Measurements from ENCODE around the gene HOXB9.

The HOXB9 gene

DNA sequence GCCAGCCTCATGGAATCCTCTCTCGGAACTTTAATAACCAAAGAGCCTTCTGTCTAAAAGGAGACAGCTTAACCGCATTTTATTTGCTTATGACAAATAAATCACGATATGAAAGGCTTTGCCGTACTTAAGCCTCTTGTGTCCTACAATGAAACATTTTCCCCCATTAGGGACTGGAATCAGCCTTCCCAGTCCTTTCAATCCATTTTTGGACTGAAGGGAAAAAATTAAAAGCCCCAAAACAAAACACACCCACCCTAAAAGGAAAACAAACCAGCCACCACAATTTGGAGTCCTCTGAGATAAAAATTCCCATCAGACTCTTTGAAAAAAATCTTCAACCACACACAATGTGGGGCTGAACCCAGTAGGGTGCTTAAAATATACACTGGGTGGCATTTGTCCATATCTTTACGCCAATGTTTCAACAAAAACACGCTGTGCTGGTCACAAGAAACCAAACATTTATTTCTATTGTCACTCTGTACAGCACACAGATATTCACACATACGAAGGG is 51.0 kb downstream of the HOXB9 start:
- intact Hi-C loops (cut with DNase I; ENCODE audit: low total_unique reads), result no loop called here
- Histone ChIP-seq H3K36me3 (no peaks in the 10 kb centered on the region), H3K27me3 (peaks cover 8 to 27% of the 10 kb centered on the region in 2 donors), H3K4me3 (no peak overlapping the region), H3K4me1 (peaks cover 0 to 39% (median 18%) of the 10 kb centered on the region in 4 donors), H3K9me3 (no peaks in the 10 kb centered on the region), H3K27ac (peak overlapping the region in 1 of 2 donors; percentile 75)
- DNase-seq, result no peak
- TF ChIP-seq, protein P1, sequence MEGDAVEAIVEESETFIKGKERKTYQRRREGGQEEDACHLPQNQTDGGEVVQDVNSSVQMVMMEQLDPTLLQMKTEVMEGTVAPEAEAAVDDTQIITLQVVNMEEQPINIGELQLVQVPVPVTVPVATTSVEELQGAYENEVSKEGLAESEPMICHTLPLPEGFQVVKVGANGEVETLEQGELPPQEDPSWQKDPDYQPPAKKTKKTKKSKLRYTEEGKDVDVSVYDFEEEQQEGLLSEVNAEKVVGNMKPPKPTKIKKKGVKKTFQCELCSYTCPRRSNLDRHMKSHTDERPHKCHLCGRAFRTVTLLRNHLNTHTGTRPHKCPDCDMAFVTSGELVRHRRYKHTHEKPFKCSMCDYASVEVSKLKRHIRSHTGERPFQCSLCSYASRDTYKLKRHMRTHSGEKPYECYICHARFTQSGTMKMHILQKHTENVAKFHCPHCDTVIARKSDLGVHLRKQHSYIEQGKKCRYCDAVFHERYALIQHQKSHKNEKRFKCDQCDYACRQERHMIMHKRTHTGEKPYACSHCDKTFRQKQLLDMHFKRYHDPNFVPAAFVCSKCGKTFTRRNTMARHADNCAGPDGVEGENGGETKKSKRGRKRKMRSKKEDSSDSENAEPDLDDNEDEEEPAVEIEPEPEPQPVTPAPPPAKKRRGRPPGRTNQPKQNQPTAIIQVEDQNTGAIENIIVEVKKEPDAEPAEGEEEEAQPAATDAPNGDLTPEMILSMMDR (IDR thresholded peaks at IDR 0.05), result no peak

DNA sequence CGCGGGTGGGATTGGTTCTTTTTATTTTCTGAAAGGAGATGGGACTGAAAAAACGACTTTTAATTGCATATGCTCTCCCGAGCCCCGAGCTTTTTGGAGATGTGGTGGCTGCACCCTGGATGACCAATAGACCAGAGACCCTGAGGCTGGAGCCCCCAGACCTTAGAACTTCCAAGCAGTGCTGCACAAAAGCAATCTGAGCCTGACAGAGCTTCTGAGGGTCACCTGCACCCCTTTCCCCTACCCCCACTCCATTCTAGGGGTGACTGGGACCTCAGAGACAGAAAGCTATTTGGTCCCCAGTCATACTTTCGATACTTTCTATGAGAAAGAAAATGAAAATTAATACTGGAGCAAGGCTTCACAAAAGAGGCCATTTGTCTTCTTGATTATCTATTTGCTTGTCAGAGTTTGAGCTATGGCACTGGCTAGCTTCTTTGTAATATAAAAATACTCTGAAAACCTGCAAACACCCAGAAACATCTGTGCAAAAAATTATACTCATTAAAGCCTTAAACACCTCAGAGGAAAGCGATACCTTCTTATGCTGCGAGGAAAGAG is 51.6 kb downstream of the HOXB9 start:
- peak overlapping the region in 1 of 2 donors; percentile 75 for H3K27ac ChIP-seq
- no peak for DNase-seq
- peaks cover 8 to 23% of the 10 kb centered on the region in 2 donors for H3K27me3 ChIP-seq
- intact Hi-C loops (cut with DNase I; ENCODE audit: low total_unique reads), result no loop called here
- peaks cover 0 to 43% (median 20%) of the 10 kb centered on the region in 4 donors for H3K4me1 ChIP-seq
- no peaks in the 10 kb centered on the region for H3K36me3 ChIP-seq
- TF ChIP-seq, protein P1 (IDR thresholded peaks at IDR 0.05), result no peak
- H3K4me3 ChIP-seq, result no peak overlapping the region
- H3K9me3 ChIP-seq, result no peaks in the 10 kb centered on the region

DNA sequence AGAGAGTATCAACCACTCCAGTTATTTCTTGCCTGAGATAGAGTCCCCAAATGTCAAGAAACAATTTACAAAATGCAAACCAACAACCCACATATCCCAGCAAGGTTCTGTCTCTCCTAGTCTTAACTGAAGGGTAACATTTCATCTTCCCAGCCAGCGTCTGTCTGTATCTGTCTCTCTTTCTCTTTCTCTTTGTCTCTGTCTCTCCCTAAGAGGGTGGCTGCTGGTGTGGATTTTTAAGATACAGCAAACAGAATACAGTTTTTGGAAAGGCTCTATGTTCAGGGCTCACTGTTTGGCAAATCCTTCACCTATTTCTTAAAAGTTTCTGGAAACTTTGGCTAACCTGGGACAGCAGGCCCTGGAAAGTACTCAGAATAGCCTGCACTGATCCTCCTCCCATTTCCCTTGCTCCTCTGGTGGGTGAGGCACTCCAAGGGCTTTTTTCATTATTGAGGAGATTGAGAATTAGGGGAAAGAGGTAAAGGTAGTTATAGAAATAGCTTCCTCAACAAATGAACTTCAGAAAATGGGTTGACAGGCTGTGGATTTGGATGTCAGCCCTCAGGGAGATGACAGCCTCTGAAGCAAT is 54.2 kb downstream of the HOXB9 start:
- no peak overlapping the region for H3K4me3 ChIP-seq
- H3K4me1 ChIP-seq, result peaks cover 0 to 31% (median 11%) of the 10 kb centered on the region in 4 donors
- H3K9me3 ChIP-seq, result no peaks in the 10 kb centered on the region
- peak overlapping the region in 1 of 2 donors; percentile 68 for H3K27ac ChIP-seq
- no peaks in the 10 kb centered on the region for H3K36me3 ChIP-seq
- TF ChIP-seq, protein P1 (IDR thresholded peaks at IDR 0.05), result no peak
- H3K27me3 ChIP-seq, result peaks cover 6 to 7% of the 10 kb centered on the region in 2 donors
- intact Hi-C loops (cut with DNase I; ENCODE audit: low total_unique reads), result no loop called here
- DNase-seq, result no peak

All from tibial artery (tissue), 4 donors.